OCI-LY7 (cell line): Measurements from ENCODE around the gene STOM.

Source experiments
- EZH2phosphoT487 ChIP-seq: fragments of 200-600 bp; sonication (generic); IDR thresholded peaks from 2 replicates; pipeline ENCODE4 v1.6.1; 2018; ENCODE audit warnings: low read depth, borderline replicate concordance, mild to moderate bottlenecking, mixed run types, antibody characterized with exemption, low read length, moderate library complexity, mixed read lengths
- TF ChIP-seq, protein P1 (sequence below): fragments of 200-600 bp; sonication (generic); conservative IDR thresholded peaks from 2 replicates; pipeline ENCODE4 v1.5.1; 2014; ENCODE audit warnings: mild to moderate bottlenecking, antibody characterized with exemption, low read length, moderate library complexity, mixed read lengths

DNA sequence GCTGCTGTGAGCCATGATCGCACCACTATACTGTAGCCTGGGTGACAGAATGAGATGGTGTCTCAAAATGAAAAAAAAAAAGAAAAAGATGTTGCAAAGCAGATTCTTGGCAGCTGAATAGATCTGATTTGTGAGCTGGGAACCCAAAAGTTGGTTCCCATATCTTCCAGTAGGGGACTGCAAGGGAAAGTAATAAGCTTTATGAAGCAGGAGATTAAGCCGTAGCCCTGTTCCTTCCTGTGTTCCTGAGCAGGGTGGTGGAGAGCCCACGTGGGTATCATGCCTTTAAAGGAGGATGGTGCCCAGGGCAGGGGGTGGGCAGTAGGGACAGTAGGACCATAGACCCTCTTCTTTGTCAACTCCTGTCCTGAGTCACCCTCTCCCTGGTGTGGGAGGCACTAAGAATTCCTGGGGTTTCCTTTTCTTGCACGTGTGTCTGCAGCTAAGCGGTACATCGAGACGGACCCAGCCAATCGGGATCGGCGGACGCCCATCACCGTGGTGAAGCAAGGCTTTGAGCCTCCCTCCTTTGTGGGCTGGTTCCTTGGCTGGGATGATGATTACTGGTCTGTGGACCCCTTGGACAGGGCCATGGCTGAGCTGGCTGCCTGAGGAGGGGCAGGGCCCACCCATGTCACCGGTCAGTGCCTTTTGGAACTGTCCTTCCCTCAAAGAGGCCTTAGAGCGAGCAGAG, 37.9 kb downstream of the STOM start:
- TF ChIP-seq, protein P1, sequence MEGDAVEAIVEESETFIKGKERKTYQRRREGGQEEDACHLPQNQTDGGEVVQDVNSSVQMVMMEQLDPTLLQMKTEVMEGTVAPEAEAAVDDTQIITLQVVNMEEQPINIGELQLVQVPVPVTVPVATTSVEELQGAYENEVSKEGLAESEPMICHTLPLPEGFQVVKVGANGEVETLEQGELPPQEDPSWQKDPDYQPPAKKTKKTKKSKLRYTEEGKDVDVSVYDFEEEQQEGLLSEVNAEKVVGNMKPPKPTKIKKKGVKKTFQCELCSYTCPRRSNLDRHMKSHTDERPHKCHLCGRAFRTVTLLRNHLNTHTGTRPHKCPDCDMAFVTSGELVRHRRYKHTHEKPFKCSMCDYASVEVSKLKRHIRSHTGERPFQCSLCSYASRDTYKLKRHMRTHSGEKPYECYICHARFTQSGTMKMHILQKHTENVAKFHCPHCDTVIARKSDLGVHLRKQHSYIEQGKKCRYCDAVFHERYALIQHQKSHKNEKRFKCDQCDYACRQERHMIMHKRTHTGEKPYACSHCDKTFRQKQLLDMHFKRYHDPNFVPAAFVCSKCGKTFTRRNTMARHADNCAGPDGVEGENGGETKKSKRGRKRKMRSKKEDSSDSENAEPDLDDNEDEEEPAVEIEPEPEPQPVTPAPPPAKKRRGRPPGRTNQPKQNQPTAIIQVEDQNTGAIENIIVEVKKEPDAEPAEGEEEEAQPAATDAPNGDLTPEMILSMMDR, result no peak
- TF ChIP-seq EZH2phosphoT487, result no peak
